NT2/D1 (cell line): Measurements from ENCODE around the gene KCNK17.

Experiments
- DNase-seq: peaks from one replicate; pipeline ENCODE4 v3.0.0-alpha.2; 2011; ENCODE audit warnings: low read depth, low spot score
- H3K27me3 ChIP-seq: 2 replicates; pipeline ENCODE4 v1.6.0; 2011; ENCODE audit warnings: mild to moderate bottlenecking; ENCODE audit not compliant: insufficient read length, insufficient read depth
- H3K36me3 ChIP-seq: 2 replicates; pipeline ENCODE4 v1.6.1; 2011; ENCODE audit warnings: mild to moderate bottlenecking, low read length, mixed read lengths; ENCODE audit not compliant: insufficient read depth, insufficient read length
- H3K4me1 ChIP-seq: 2 replicates; pipeline ENCODE4 v1.5.1; 2011; ENCODE audit not compliant: insufficient read depth, insufficient read length
- H3K4me3 ChIP-seq: 2 replicates; pipeline ENCODE4 v1.5.1; 2011; ENCODE audit warnings: low read depth; ENCODE audit not compliant: insufficient read length
- H3K9ac ChIP-seq: 2 replicates; pipeline ENCODE4 v1.6.0; 2011; ENCODE audit warnings: low read depth; ENCODE audit not compliant: insufficient read length
- H3K9me3 ChIP-seq: 2 replicates; pipeline ENCODE4 v1.5.1; 2011; ENCODE audit warnings: mild to moderate bottlenecking, low read length; ENCODE audit not compliant: insufficient read depth
- SUZ12 ChIP-seq: IDR thresholded peaks from 2 replicates; pipeline ENCODE4 v1.6.1; 2011; ENCODE audit not compliant: insufficient read length, insufficient read depth; ENCODE audit errors: extremely low read depth
- YY1 ChIP-seq: IDR thresholded peaks from 2 replicates; pipeline ENCODE4 v1.6.1; 2011; ENCODE audit not compliant: insufficient read length, insufficient read depth
- ZNF274 ChIP-seq: IDR thresholded peaks from 2 replicates; pipeline ENCODE4 v1.6.1; 2011; ENCODE audit warnings: mild to moderate bottlenecking, low read depth, low read length

KCNK17 gene

GRCh38 chr6:39276379-39276995 lies 37.7 kb downstream of the KCNK17 start:
- Histone ChIP-seq H3K27me3 (no peaks in the 10 kb centered on the region), H3K9me3 (no peaks in the 10 kb centered on the region), H3K36me3 (no peaks in the 10 kb centered on the region), H3K9ac (no peak overlapping the region), H3K4me3 (no peak overlapping the region), H3K4me1 (peaks cover 2% of the 10 kb centered on the region)
- TF ChIP-seq SUZ12 = no peak
- no peak for TF ChIP-seq YY1
- no peak for TF ChIP-seq ZNF274
- no peak for DNase-seq

- Histone ChIP-seq H3K36me3 (no peaks in the 10 kb centered on the region), H3K4me3 (no peak overlapping the region), H3K4me1 (peaks cover 2% of the 10 kb centered on the region), H3K9ac (no peak overlapping the region), H3K27me3 (no peaks in the 10 kb centered on the region), H3K9me3 (no peaks in the 10 kb centered on the region)
- TF ChIP-seq ZNF274 (no peak), SUZ12 (no peak), YY1 (no peak)
- DNase-seq = no peak
Observed at GRCh38 chr6:39274903-39275302, 39.3 kb downstream of the KCNK17 start.

GRCh38 chr6:39274471-39274870 lies 39.7 kb downstream of the KCNK17 start:
- no peaks in the 10 kb centered on the region for H3K9me3 ChIP-seq
- H3K4me3 ChIP-seq = no peak overlapping the region
- no peaks in the 10 kb centered on the region for H3K36me3 ChIP-seq
- no peaks in the 10 kb centered on the region for H3K27me3 ChIP-seq
- DNase-seq = no peak
- H3K9ac ChIP-seq = no peak overlapping the region
- H3K4me1 ChIP-seq = peaks cover 2% of the 10 kb centered on the region
- TF ChIP-seq SUZ12 (no peak), ZNF274 (no peak), YY1 (no peak)

- no peak for DNase-seq
- H3K27me3 ChIP-seq = no peaks in the 10 kb centered on the region
- no peaks in the 10 kb centered on the region for H3K36me3 ChIP-seq
- H3K9ac ChIP-seq = no peak overlapping the region
- no peak overlapping the region for H3K4me3 ChIP-seq
- H3K4me1 ChIP-seq = peaks cover 6% of the 10 kb centered on the region
- H3K9me3 ChIP-seq = no peaks in the 10 kb centered on the region
- TF ChIP-seq YY1 = no peak
- no peak for TF ChIP-seq ZNF274
Observed at GRCh38 chr6:39273406-39273821, 40.8 kb downstream of the KCNK17 start.

GRCh38 chr6:39269961-39270360 lies 44.3 kb downstream of the KCNK17 start:
- Histone ChIP-seq H3K36me3 (no peaks in the 10 kb centered on the region), H3K4me1 (peaks cover 11% of the 10 kb centered on the region), H3K4me3 (no peak overlapping the region), H3K9me3 (no peaks in the 10 kb centered on the region), H3K27me3 (no peaks in the 10 kb centered on the region), H3K9ac (no peak overlapping the region)
- no peak for TF ChIP-seq ZNF274
- no peak for TF ChIP-seq YY1
- no peak for TF ChIP-seq SUZ12
- DNase-seq = no peak

- Histone ChIP-seq H3K36me3 (no peaks in the 10 kb centered on the region), H3K4me1 (peaks cover 11% of the 10 kb centered on the region), H3K9me3 (no peaks in the 10 kb centered on the region), H3K9ac (no peak overlapping the region), H3K4me3 (no peak overlapping the region), H3K27me3 (no peaks in the 10 kb centered on the region)
- TF ChIP-seq YY1 = no peak
- no peak for TF ChIP-seq SUZ12
- no peak for TF ChIP-seq ZNF274
- DNase-seq = no peak
Observed at GRCh38 chr6:39268721-39269120, 45.5 kb downstream of the KCNK17 start.

GRCh38 chr6:39268171-39268570 lies 46.0 kb downstream of the KCNK17 start:
- TF ChIP-seq ZNF274 = no peak
- no peak for TF ChIP-seq SUZ12
- TF ChIP-seq YY1 = no peak
- no peaks in the 10 kb centered on the region for H3K36me3 ChIP-seq
- DNase-seq = no peak

More at GRCh38 chr6:39268171-39268570, 46.0 kb downstream of the KCNK17 start:
- Histone ChIP-seq H3K9me3 (no peaks in the 10 kb centered on the region), H3K4me1 (peaks cover 11% of the 10 kb centered on the region), H3K27me3 (no peaks in the 10 kb centered on the region), H3K4me3 (no peak overlapping the region), H3K9ac (no peak overlapping the region)
